Choroid plexus epithelial cell (primary cell): ENCODE results near the gene NUMA1.

ENCODE experiments used
- DNase-seq: peaks from one replicate; pipeline ENCODE4 v3.0.0-alpha.2; 2010; ENCODE audit warnings: low read depth
- H3K4me3 ChIP-seq: 2 replicates; pipeline ENCODE4 v1.5.1; 2011; ENCODE audit warnings: low read depth, mild to moderate bottlenecking, control low read depth, low read length, moderate library complexity
- CTCF ChIP-seq: conservative IDR thresholded peaks from 2 replicates; pipeline ENCODE4 v1.5.1; 2011; ENCODE audit warnings: low read depth, mild to moderate bottlenecking, control low read depth, inconsistent platforms, low read length, moderate library complexity

NUMA1 gene

GRCh38 chr11:72005347-72006260 lies 74.7 kb downstream of the NUMA1 start:
- no peak for TF ChIP-seq CTCF
- no peak overlapping the region for H3K4me3 ChIP-seq
- DNase-seq: no peak

GRCh38 chr11:72004515-72005346 lies 75.6 kb downstream of the NUMA1 start:
- H3K4me3 ChIP-seq: no peak overlapping the region
- DNase-seq: no peak
- TF ChIP-seq CTCF: no peak

GRCh38 chr11:72003776-72004171 lies 76.6 kb downstream of the NUMA1 start:
- DNase-seq: no peak

GRCh38 chr11:72002841-72003775 lies 77.2 kb downstream of the NUMA1 start:
- no peak for TF ChIP-seq CTCF
- H3K4me3 ChIP-seq: no peak overlapping the region
- DNase-seq: no peak

More at GRCh38 chr11:72003776-72004171, 76.6 kb downstream of the NUMA1 start:
- TF ChIP-seq CTCF: no peak
- H3K4me3 ChIP-seq: no peak overlapping the region

- DNase-seq: peak; percentile 46
- H3K4me3 ChIP-seq: no peak overlapping the region
- TF ChIP-seq CTCF: no peak
Observed at GRCh38 chr11:72001834-72002591, 78.3 kb downstream of the NUMA1 start.

DNA sequence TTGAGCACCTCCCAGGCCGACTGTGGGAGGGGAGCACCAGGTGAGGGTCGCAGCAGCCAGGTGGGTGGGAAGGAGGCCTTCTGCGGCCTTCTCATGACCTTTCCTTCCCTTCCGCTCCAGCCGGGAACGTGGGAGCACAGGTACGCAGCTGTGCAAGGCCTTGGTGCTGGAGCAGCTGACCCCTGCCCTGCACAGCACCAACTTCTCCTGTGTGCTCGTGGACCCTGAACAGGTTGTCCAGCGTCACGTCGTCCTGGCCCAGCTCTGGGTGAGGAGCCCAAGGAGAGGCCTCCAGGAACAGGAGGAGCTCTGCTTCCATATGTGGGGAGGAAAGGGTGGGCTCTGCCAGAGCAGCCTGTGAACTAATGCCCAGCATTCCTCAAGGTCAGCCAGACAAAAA lies 79.1 kb downstream of the NUMA1 start:
- DNase-seq: no peak
- no peak overlapping the region for H3K4me3 ChIP-seq
- TF ChIP-seq CTCF: no peak
